Thoracic aorta (tissue), 2 donors: ENCODE results near the gene SPATS2L. TPM values are rescaled to one million over a fixed set of nuclear protein-coding genes. Genes with fewer than 3 reads are reported as not detected.

Experiments used
- ATAC-seq: fragments of 150-250 bp; one replicate; pipeline ENCODE4 v1.8.0; 2017; ENCODE audit warnings: low read depth; ENCODE audit not compliant: insufficient number of reproducible peaks, low FRiP score
- DNase-seq: peaks from one replicate; pipeline ENCODE4 v3.0.0-alpha.2; 2020; ENCODE audit warnings: low spot score
- H3K27ac ChIP-seq, 2 donors: fragments of 200-600 bp; sonication (generic); 1 replicate in 1 of 2; 2 replicates in 1 of 2; pipeline ENCODE4 v1.5.1; 2016; ENCODE audit warnings: mild to moderate bottlenecking in 2 of 2, moderate library complexity in 2 of 2
- H3K27me3 ChIP-seq: fragments of 200-600 bp; sonication (generic); replicated peaks from 2 replicates; pipeline ENCODE4 v1.6.0; 2016; ENCODE audit warnings: mild to moderate bottlenecking; ENCODE audit not compliant: insufficient read depth
- H3K36me3 ChIP-seq: fragments of 200-600 bp; sonication (generic); one replicate; pipeline ENCODE4 v1.5.1; 2016
- H3K4me1 ChIP-seq, 2 donors: fragments of 200-600 bp; sonication (generic); 1 replicate in 1 of 2; 2 replicates in 1 of 2; pipeline versions ENCODE4 v1.5.1 to v1.6.0; 2016; ENCODE audit warnings: low read depth in 2 of 2, mild to moderate bottlenecking in 1 of 2; ENCODE audit not compliant: control insufficient read depth in 1 of 2
- H3K4me3 ChIP-seq: fragments of 200-600 bp; sonication (generic); 2 replicates; pipeline ENCODE4 v1.5.1; 2016; ENCODE audit warnings: mild to moderate bottlenecking
- H3K9me3 ChIP-seq: fragments of 200-600 bp; sonication (generic); 2 replicates; pipeline ENCODE4 v1.5.1; 2016
- total RNA-seq, 2 donors: library from RNA; depleted of rRNA; stranded (reverse); fragments of >200 nt; gene quantifications; one replicate each; pipeline versions ENCODE4 v1.1.0 to v1.2.3, GENCODE V29; 2016
- TF ChIP-seq, protein P1 (sequence below): fragments of 200-600 bp; sonication (generic); IDR thresholded peaks from one replicate; pipeline ENCODE4 v1.5.1; 2019; ENCODE audit warnings: antibody characterized with exemption

The SPATS2L gene
- total RNA-seq, 2 donors from 2014 or later = 47.7 to 90.3 TPM

GRCh38 chr2:200259577-200259957 lies 46.9 kb upstream of the SPATS2L start:
- DNase-seq = no peak
- Histone ChIP-seq H3K27me3 (no peaks in the 10 kb centered on the region), H3K27ac (no peak overlapping the region), H3K36me3 (no peaks in the 10 kb centered on the region), H3K4me3 (no peak overlapping the region), H3K9me3 (no peaks in the 10 kb centered on the region), H3K4me1 (no peaks in the 10 kb centered on the region)
- TF ChIP-seq, protein P1, sequence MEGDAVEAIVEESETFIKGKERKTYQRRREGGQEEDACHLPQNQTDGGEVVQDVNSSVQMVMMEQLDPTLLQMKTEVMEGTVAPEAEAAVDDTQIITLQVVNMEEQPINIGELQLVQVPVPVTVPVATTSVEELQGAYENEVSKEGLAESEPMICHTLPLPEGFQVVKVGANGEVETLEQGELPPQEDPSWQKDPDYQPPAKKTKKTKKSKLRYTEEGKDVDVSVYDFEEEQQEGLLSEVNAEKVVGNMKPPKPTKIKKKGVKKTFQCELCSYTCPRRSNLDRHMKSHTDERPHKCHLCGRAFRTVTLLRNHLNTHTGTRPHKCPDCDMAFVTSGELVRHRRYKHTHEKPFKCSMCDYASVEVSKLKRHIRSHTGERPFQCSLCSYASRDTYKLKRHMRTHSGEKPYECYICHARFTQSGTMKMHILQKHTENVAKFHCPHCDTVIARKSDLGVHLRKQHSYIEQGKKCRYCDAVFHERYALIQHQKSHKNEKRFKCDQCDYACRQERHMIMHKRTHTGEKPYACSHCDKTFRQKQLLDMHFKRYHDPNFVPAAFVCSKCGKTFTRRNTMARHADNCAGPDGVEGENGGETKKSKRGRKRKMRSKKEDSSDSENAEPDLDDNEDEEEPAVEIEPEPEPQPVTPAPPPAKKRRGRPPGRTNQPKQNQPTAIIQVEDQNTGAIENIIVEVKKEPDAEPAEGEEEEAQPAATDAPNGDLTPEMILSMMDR = no peak
- no peak for ATAC-seq

DNA sequence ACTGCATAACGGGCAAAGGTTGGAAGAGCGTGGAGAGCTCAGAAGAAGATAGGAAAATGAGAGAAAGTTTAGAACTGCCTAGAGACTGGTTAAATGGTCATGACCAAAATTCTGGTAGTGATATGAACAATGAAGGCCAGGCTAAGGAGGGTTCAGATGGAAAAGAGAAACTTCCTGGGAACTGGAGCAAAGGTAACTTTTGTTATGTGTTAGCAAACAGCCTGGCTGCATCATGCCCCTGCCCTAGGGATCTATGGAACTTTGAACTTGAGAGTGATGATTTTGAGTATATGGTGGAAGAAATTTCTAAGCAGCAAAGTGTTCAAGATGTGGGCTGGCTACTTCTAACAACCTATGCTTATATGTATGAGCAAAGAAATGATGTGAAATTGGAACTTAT lies 44.4 kb upstream of the SPATS2L start:
- H3K4me3 ChIP-seq = no peak overlapping the region
- H3K9me3 ChIP-seq = no peaks in the 10 kb centered on the region
- no peaks in the 10 kb centered on the region for H3K27me3 ChIP-seq
- ATAC-seq (no peak), DNase-seq (no peak)
- H3K4me1 ChIP-seq = no peaks in the 10 kb centered on the region
- H3K27ac ChIP-seq = no peak overlapping the region
- TF ChIP-seq, protein P1 = no peak
- no peaks in the 10 kb centered on the region for H3K36me3 ChIP-seq

DNA sequence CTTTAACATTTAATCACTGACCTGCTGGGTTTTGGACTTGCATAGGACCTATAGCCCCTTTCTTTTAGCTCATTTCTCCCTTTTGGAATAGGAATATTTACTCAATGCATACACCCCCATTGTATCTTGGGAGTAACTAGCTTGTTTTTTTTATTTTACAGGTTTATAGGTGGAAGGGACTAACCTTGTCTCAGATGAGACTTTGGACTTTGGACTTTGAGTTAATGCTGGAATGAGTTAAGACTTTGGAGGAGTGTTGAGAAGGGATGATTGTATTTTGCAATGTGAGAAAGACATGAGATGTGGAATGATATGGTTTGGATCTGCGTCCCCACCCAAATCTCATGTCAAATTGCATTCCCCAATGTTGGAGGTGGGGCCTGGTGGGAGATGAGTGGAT lies 43.2 kb upstream of the SPATS2L start:
- ATAC-seq (no peak), DNase-seq (no peak)
- Histone ChIP-seq H3K9me3 (no peaks in the 10 kb centered on the region), H3K27me3 (no peaks in the 10 kb centered on the region), H3K4me3 (no peak overlapping the region), H3K27ac (no peak overlapping the region), H3K36me3 (no peaks in the 10 kb centered on the region), H3K4me1 (no peaks in the 10 kb centered on the region)
- TF ChIP-seq, protein P1 = no peak

- Histone ChIP-seq H3K4me1 (no peaks in the 10 kb centered on the region), H3K27ac (no peak overlapping the region), H3K9me3 (no peaks in the 10 kb centered on the region), H3K27me3 (no peaks in the 10 kb centered on the region), H3K4me3 (no peak overlapping the region), H3K36me3 (no peaks in the 10 kb centered on the region)
- DNase-seq = no peak
- no peak for ATAC-seq
- TF ChIP-seq, protein P1 = no peak
These were observed 41.9 kb upstream of the SPATS2L start for GRCh38 chr2:200264631-200265030.

DNA sequence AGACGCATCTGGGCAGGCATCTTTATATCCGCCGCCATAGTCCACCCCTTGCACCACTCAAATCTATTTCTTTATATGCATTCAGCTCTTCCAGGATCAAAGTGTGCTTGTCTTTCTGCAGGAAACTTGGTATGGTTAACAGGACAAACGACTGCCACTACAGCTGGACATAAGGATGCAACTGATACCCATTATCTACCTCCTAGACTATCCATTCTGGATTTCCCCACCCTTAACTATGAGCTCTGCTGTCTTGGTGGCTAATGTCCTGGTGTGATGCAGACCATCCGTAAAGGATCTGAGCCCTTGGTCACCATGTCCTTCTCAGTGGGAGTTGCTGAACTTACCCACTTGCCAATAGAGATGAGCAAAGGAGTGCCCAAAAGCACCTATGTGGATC lies 40.1 kb upstream of the SPATS2L start:
- Histone ChIP-seq H3K9me3 (no peaks in the 10 kb centered on the region), H3K4me1 (no peaks in the 10 kb centered on the region), H3K27me3 (no peaks in the 10 kb centered on the region), H3K4me3 (no peak overlapping the region), H3K36me3 (no peaks in the 10 kb centered on the region), H3K27ac (no peak overlapping the region)
- ATAC-seq (no peak), DNase-seq (no peak)
- TF ChIP-seq, protein P1 = no peak
